Uterus (tissue), 4 donors: ENCODE measurements around the gene PLIN1. TPM values are rescaled to one million over a fixed set of nuclear protein-coding genes. Genes with fewer than 3 reads are reported as not detected.

ENCODE experiments used
- DNase-seq, 2 donors: peaks; one replicate each; pipeline ENCODE4 v3.0.0-alpha.2; 2019 to 2020
- H3K27ac ChIP-seq, 2 donors: fragments of 200-600 bp; sonication (generic); 1 replicate in 1 of 2; 2 replicates in 1 of 2; pipeline ENCODE4 v1.5.1; 2016 to 2018
- H3K27me3 ChIP-seq, 2 donors: fragments of 200-600 bp; sonication (generic); one replicate each; pipeline ENCODE4 v1.5.1; 2018 to 2019; ENCODE audit warnings: control low read depth in 1 of 2
- H3K36me3 ChIP-seq, 2 donors: fragments of 200-600 bp; sonication (generic); one replicate each; pipeline ENCODE4 v1.5.1; 2019; ENCODE audit warnings: control low read depth in 1 of 2
- H3K4me1 ChIP-seq, 2 donors: fragments of 200-600 bp; sonication (generic); one replicate each; pipeline ENCODE4 v1.5.1; 2018 to 2019; ENCODE audit warnings: control low read depth in 1 of 2
- H3K4me3 ChIP-seq, 2 donors: fragments of 200-600 bp; sonication (generic); 1 replicate in 1 of 2; 2 replicates in 1 of 2; pipeline ENCODE4 v1.5.1; 2018 to 2019; ENCODE audit warnings: mild to moderate bottlenecking in 1 of 2
- H3K9me3 ChIP-seq, 2 donors: fragments of 200-600 bp; sonication (generic); one replicate each; pipeline ENCODE4 v1.5.1; 2019; ENCODE audit warnings: control low read depth in 1 of 2
- CTCF ChIP-seq, 4 experiments: fragments of 200-600 bp in 2 of 4; fragments of 450-650 bp in 2 of 4; sonication (generic) in 2 of 4; IDR thresholded peaks; one replicate each; pipeline ENCODE4 v1.5.1; 2016 to 2019; ENCODE audit warnings: antibody characterized with exemption in 4 of 4, mild to moderate bottlenecking in 2 of 4, moderate library complexity in 1 of 4
- POLR2A ChIP-seq, 2 donors: fragments of 450-650 bp; IDR thresholded peaks; one replicate each; pipeline ENCODE4 v1.6.1; 2016; ENCODE audit warnings: antibody characterized with exemption in 2 of 2, mild to moderate bottlenecking in 1 of 2, moderate library complexity in 1 of 2
- intact Hi-C: fragments of 100-400 bp; cut with DNase I; formaldehyde crosslinking; loops from one replicate; pipeline ENCODE4 v1.15.1; 2023; ENCODE audit warnings: low total_unique reads
- total RNA-seq, 4 donors: library from RNA; depleted of rRNA in 3 of 4; stranded (reverse); fragments of >200 nt in 3 of 4; gene quantifications; one replicate each; pipeline versions ENCODE4 v1.1.0 to v1.2.4, GENCODE V29; 2014 to 2023
- donor health status: DM: yes; HTN: yes; CAD: no.

The PLIN1 gene
- total RNA-seq, 4 donors from 2014 or later = 0.26 to 1.3 (median 0.48) TPM; not detected in 1

DNA sequence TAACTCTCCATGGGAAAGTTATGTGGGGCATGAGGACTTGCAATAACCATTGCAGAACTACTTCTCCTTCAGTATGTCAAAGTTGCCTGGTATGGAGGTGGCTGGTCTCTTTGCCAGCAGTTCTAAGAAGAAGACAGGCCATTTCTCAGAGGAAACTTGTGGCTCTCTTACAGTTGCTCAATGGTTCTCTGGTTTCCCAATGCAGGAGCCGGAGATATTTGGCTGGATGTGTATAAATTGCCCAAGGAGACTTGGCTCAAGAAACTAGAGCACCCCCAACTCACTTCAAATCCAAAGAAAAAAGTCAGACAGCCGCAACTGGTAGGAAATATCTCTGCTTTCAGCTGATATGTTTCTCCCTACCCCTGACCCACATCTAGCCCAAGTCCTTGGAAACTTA, 35.6 kb upstream of the PLIN1 start:
- TF ChIP-seq POLR2A (IDR thresholded peaks at IDR 0.05) (no peak), CTCF (IDR thresholded peaks at IDR 0.05) (no peak)
- H3K4me1 ChIP-seq = no peaks in the 10 kb centered on the region
- no peak for DNase-seq
- intact Hi-C loops = no loop called here
- H3K27me3 ChIP-seq = no peaks in the 10 kb centered on the region
- no peak overlapping the region for H3K27ac ChIP-seq
- H3K36me3 ChIP-seq = no peaks in the 10 kb centered on the region
- no peak overlapping the region for H3K4me3 ChIP-seq
- no peaks in the 10 kb centered on the region for H3K9me3 ChIP-seq

DNA sequence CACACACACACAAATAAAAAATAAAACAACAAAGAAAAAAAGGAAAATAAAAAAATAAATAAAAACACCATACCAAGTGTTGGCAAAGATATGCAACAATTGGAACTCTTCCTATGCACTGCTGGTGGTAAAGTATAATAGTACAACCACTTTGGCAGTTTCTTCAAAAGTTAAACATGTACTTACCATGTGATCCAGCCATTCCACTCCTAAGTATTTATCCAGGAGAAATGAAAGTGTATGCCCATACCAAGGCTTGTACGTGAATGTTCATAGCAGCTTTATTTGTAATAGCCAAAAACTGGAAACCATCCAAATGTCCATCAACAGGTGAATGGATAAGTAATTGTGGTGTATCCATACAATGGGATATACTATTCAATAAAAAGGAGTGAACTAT, 28.4 kb upstream of the PLIN1 start:
- no peak for DNase-seq
- intact Hi-C loops = no loop called here
- no peak for TF ChIP-seq CTCF (IDR thresholded peaks at IDR 0.05)
- TF ChIP-seq POLR2A (IDR thresholded peaks at IDR 0.05) = no peak
- H3K4me3 ChIP-seq = no peak overlapping the region
- H3K4me1 ChIP-seq = no peaks in the 10 kb centered on the region
- no peak overlapping the region for H3K27ac ChIP-seq
- H3K27me3 ChIP-seq = no peaks in the 10 kb centered on the region
- no peaks in the 10 kb centered on the region for H3K36me3 ChIP-seq
- H3K9me3 ChIP-seq = no peaks in the 10 kb centered on the region

DNA sequence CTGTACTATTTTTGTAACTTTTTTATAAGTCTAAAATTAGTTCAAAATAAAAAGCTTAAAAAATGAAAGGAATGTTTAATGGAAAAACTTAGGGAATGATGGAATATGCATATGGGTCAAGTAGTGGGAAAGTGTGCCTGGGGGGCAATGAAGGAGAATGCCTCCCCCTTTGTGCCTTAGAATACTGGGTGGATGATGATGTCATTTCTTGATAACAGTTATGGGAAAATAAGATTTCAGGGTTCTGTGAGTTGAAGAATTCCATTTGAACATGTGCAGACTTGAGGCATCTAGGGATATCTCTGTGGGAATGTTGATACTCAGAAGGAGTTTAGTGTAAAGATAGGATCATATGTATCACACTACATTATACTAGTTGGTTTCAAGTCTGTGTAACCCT, 25.2 kb upstream of the PLIN1 start:
- DNase-seq = no peak
- H3K4me1 ChIP-seq = no peaks in the 10 kb centered on the region
- no peak overlapping the region for H3K27ac ChIP-seq
- H3K27me3 ChIP-seq = no peaks in the 10 kb centered on the region
- TF ChIP-seq CTCF (IDR thresholded peaks at IDR 0.05) = no peak
- no peak for TF ChIP-seq POLR2A (IDR thresholded peaks at IDR 0.05)
- H3K4me3 ChIP-seq = no peak overlapping the region
- intact Hi-C loops = no loop called here
- H3K36me3 ChIP-seq = no peaks in the 10 kb centered on the region
- no peaks in the 10 kb centered on the region for H3K9me3 ChIP-seq

GRCh38 chr15:89695198-89695597, 16.0 kb upstream of the PLIN1 start:
- no peak for DNase-seq
- Histone ChIP-seq H3K27me3 (no peaks in the 10 kb centered on the region), H3K9me3 (no peaks in the 10 kb centered on the region), H3K36me3 (no peaks in the 10 kb centered on the region), H3K27ac (no peak overlapping the region), H3K4me1 (no peaks in the 10 kb centered on the region), H3K4me3 (no peak overlapping the region)
- TF ChIP-seq CTCF (IDR thresholded peaks at IDR 0.05) (no peak), POLR2A (IDR thresholded peaks at IDR 0.05) (no peak)
- intact Hi-C loops = no loop called here

- Histone ChIP-seq H3K4me1 (no peaks in the 10 kb centered on the region), H3K36me3 (no peaks in the 10 kb centered on the region), H3K4me3 (no peak overlapping the region), H3K27me3 (no peaks in the 10 kb centered on the region), H3K9me3 (no peaks in the 10 kb centered on the region), H3K27ac (no peak overlapping the region)
- TF ChIP-seq POLR2A (IDR thresholded peaks at IDR 0.05) (no peak), CTCF (IDR thresholded peaks at IDR 0.05) (no peak)
- DNase-seq = no peak
- intact Hi-C loops = no loop called here
These were observed 14.5 kb upstream of the PLIN1 start for GRCh38 chr15:89693696-89694095.
